SK-MEL-5 (cell line): Measurements from ENCODE around the gene GUCD1. TPM values are rescaled to one million over a fixed set of nuclear protein-coding genes. Genes with fewer than 3 reads are reported as not detected.
"Not testable (repeated sequence)": the region's sequence is repeated elsewhere in the genome, so short reads cannot be mapped to it uniquely, and the experiment has no call there.

Source experiments
- DNase-seq: peaks from one replicate; pipeline ENCODE4 v3.0.0-alpha.2; 2016; ENCODE audit warnings: low read depth, low spot score
- in situ Hi-C: cut with HindIII; loops from 2 replicates; pipeline ENCODE4 v1.10.0; 2016; ENCODE audit warnings: low sequenced_read_pairs, high pct_unique_total_duplicates, low pct_unique_long_range_greater_than_20kb
- total RNA-seq: library from RNA; depleted of rRNA; stranded (reverse); fragments of >200 nt; shearing (Covaris generic); gene quantifications from 2 replicates; pipeline ENCODE4 v1.2.3, GENCODE V29; 2014

GUCD1 gene
- total RNA-seq, 1 experiment from 2014 or later = 141 TPM

DNA sequence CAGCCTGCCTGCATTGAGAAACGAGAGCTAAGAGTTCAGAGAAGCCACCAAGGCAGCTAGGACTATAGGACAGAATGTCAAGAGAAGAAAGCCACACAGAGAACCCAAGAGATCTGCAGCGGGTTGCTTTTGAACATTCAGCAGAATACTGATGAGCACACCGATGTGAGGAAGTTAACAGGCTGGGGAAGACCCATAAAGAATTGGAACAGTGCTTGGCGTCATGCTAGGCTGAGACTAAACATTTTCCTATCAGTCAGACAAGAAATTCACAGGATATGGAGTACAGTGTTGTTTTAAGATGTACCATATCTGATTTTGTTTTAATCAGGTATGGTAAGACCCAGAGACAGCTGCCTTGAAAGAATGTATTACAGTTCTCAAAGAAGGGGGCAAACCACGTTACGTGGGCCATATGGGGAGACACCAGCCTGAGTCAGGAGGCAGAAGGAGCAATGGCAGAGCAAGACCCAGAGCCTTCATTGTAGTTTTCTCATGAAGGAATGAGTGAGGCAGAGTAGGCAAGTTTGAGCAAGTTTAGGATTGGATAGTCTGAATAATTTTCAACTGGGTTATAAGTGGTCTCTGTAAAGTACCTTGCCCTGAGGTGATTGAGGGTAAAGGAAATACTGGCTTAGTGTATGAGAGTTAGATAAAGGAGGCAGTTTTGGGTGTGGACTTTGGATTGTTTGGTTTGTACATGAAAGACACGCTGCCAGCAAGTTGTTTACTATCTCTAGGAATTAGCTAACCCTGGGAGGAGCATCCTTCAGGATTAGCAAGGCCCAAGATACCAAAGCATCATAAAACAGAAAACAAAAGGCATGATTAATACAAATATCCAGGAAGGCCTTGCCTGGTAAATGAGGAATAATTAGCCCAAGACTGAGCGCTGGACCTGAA lies 23.7 kb upstream of the GUCD1 start:
- in situ Hi-C loops = no loop called here
- DNase-seq = no peak

- DNase-seq = no peak
- in situ Hi-C loops = no loop called here
Measured at GRCh38 chr22:24576778-24577177, 21.8 kb upstream of the GUCD1 start.

GRCh38 chr22:24571266-24571665 lies 16.3 kb upstream of the GUCD1 start:
- in situ Hi-C loops = no loop called here
- no peak for DNase-seq

DNA sequence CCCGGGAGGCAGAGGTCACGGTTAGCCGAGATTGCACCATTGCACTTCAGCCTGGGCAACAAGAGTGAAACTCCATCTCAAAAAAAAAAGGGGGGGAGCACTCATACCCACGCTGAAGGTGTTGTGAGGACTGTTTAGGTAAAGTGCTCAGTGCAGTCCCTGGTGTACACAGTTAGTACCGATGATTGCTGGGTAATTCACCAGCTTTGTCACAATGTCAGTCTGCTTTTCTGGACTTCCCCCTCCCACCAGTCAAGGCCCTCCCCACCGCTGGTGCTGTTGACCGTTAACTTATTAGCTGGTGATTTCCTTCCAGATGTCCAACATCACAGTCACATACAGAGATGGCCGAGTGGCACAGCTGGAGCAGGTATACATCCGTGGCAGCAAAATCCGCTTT lies 12.7 kb upstream of the GUCD1 start:
- in situ Hi-C loops = no loop called here
- no peak for DNase-seq

- in situ Hi-C loops = no loop called here
- DNase-seq = no peak
Measured at GRCh38 chr22:24566899-24567511, 12.1 kb upstream of the GUCD1 start.

DNA sequence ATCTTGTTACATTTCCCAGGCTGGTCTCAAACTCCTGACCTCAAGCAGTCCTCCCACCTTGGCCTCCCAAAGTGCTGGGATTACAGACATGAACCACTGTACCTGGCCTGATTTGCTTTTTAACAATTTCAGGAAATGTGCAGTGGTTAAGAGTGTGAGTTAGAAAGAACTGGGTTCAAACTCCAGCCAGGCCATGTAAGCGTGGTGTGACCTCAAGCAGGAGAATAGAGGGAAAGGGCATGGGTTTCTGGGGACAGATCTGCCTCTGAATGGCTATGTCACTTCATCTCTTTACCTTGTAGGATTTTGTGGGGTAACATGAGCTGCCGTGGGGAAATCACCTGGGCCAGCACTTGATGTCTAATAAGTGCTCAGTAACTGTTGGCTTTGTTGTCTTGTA lies 10.1 kb upstream of the GUCD1 start:
- no peak for DNase-seq
- in situ Hi-C loops = no loop called here

GRCh38 chr22:24564376-24565058 lies 9.6 kb upstream of the GUCD1 start:
- in situ Hi-C loops = no loop called here
- DNase-seq = no peak

GRCh38 chr22:24563246-24563645 lies 8.3 kb upstream of the GUCD1 start:
- in situ Hi-C loops = no loop called here
- no peak for DNase-seq

DNA sequence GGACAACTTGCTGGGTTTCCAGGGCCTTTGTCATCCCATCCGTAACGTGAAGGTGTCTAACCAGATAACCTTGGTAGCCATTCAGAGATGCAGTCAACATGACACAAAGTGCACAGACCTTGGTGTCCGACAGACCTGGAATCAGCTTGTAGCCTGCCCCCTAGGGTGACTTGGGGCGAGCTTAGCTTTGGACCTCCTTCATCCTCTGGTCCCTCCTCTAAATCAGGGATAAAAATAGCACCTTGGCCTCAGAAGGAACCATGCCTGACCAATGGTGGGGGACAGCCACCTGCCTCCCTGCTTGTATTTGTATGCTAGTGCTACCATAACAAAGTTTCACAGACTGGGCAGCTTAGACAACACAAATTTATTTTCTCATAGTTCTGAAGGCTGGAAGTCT lies 4.5 kb upstream of the GUCD1 start:
- DNase-seq = no peak
- in situ Hi-C loops = no loop called here

DNA sequence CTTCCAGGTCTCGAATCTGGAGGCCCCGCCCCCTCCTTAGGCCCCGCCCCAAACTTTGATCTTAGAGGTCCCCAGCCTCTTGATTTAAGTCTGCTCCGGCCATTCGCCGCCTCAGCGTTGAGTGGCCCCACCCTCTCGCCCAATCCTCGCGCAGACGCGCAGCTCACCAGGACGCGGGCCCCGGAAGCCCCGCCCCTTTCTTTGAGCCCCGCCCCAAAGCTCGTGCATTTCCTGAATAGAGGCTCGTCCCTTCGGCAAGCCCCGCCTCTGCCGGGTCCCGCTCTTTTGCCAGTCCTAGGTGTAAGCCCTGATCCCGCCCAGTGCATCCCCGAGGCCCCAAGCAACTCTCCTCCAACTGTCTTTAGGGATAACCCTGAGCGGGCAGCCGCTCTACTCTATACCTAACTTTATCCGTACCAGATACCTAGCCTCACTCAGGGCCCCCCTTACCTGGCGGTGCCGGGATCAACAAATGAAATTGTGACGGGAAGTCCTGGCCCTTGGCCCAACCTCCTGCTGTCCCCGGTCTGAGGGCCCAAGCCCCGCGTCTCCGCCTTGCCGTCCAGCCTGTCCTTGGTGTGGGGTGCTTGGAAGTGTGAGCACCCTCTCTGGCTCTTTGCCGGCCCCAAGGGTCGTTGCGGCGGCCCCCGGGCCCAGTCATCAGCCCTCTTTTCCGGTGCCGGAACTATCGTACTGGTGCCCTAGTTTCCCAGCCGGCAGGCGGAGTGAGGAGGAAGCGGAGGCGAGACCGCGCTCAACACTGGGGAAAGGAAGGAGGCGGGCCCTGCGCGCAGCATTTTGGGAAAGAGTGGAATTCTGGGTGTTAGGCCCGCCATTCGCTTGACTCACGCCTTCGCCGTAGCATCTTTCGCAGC lies 464 bp upstream of the GUCD1 start, which contains the start of gene SNRPD3:
SNRPD3 (plus strand) TSS at position 835 of the 875 bp plus-strand sequence. CDS start 1,676 bp downstream, outside the sequence.
- DNase-seq = peak; percentile 99
- in situ Hi-C loops = no loop called here

DNA sequence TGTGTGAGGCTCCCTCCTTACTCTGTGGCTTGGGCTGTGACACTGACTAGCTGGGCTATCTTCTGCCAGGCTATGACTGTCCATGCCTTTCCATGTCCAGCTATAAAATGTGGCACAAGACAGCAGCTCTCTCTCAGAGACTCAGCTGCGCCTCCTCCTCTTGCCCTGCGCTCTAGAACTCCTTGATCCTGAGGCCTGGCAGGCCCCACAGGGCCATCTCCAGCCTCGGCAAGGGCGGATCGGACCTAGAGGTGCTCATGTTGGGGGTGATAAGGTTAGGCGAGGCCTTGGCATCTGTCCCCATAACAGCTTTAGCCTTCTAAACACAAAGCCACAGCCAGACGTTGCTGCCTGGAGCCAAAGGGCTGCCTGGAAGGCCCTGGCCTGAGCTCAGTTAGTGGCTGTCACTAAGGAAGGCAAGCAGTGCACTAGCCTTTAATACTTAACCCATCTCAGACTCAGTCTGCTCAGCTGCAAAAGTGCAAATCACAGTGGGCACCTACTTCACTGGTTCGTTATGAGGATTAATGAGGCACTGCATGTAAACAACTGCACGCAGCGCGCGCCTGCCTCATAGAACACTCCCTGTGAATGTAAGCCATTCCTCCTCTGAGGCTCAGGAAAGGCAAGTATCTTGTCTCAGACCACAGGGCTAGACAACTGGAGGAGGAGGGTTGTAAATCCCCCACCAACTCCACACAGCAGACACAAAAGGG lies 1.2 kb downstream of the GUCD1 start:
- DNase-seq = no peak
- in situ Hi-C loops = no loop called here

DNA sequence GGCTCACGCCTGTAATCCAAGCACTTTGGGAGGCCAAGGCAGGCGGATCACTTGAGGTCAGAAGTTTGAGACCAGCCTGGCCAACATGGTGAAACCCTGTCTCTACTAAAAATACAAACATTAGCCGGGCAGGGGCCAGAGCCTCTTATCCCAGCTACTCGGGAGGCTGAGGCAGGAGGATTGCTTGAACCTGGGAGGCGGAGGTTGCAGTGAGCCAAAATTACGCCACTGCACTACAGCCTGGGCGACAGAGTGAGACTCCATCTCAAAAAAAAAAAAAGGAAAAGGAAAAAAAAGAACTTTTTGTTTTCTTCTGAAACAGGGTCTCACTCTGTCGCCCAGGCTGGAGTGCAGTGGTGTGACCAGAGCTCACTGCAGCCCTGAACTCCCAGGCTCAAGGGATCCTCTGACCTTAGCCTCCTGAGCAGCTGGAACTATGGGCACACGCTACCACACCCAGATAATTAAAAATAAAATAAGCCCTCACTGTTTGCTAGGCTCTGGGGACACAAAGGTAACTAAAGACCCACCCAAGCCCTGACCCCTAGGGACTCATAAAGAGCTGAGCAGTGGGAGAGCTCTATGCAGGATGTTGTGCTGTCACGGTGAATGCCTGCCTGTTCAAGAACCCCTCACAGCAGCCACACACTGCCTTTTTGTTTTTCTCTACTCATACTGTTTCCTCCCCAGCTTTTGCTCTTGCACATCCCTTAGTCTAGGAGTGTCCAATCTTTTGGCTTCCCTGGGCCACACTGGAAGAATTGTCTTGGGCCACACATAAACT lies 2.2 kb downstream of the GUCD1 start:
- DNase-seq = peak; percentile 96
- in situ Hi-C loops = not testable (repeated sequence)

DNA sequence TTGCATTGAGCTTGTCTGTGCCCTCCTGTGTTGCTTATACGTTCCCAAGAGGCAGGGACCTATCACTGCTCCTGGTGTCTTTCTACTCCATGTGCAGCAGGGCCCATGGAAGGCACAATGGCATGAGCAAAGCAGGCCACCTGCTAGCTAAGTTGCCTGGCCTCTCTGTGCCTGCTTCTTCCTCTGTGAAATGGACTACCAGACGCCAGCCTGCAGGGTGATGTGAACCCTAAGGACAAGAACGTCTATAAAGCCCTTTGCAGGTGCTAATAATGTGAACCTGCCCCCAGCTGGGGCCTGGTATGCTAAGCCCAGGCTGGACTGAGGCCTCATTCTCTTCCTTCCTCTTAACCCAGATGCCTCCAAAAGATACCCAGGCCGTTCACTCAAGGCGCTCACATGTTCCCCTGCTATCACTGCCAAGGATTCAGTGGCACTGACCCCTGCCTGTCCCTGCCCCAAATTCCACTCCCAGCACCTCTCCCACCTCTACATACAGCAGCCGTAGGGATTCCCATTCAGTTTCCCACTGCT lies 4.0 kb downstream of the GUCD1 start:
- in situ Hi-C loops = no loop called here
- DNase-seq = no peak

DNA sequence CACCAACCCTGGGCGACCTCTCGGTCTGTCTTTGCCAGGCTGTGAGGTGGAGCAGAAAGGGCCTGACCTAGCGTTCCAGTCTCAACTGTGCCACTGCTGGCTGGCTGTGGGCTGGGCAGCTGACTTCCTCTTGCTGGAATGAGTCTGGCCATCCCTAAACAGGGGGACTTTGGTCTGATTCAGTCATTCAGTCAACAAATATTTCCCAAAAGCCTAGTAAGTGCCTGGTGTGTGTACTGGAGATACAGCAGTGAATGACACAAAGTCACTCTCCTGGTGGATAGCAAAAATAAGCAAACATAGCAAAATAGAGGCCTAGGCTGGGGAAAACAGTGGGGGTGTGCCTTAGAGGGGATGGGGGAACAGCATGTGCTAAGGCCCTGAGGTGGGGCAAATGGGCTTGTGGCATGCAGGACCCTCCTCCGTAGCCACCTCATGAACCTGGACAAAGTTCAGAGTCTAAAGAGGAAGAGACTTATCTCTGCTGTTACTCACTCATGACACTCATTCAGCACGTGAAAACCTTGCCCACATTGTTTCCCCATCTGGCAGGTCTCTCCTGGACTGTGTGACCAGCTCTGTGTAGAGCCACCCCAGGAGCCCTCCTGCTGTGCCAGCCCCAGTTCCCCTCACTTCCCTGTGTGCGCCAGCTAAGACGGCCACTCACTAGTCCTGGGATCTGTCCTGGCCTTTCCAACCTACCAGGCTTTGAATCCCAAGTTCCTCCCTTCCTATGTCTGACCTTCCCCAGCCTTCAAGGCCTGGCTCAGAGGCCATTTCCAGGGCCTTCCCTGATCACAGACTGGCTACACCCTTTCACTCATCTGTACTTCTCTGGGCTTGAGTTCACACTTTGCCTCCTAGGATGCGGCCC lies 4.7 kb downstream of the GUCD1 start:
- no peak for DNase-seq
- in situ Hi-C loops = no loop called here

- in situ Hi-C loops = no loop called here
- DNase-seq = no peak
Measured at GRCh38 chr22:24548812-24549211, 6.1 kb downstream of the GUCD1 start.
